A673 (cell line): Measurements from ENCODE around the gene NDOR1.

Source experiments
- EZH2 ChIP-seq: fragments of 200-600 bp; sonication (generic); IDR thresholded peaks from 2 replicates; pipeline ENCODE4 v1.6.1; 2017; ENCODE audit warnings: borderline replicate concordance, low read depth, mild to moderate bottlenecking, mixed read lengths, antibody characterized with exemption, low read length; ENCODE audit not compliant: poor library complexity, severe bottlenecking
- TF ChIP-seq, protein P1 (sequence below): fragments of 300-800, 200-600 bp; sonication (generic); conservative IDR thresholded peaks from 2 replicates; pipeline ENCODE4 v1.5.1; 2017; ENCODE audit warnings: low read depth, mild to moderate bottlenecking, antibody characterized with exemption, low read length, moderate library complexity, mixed read lengths

DNA sequence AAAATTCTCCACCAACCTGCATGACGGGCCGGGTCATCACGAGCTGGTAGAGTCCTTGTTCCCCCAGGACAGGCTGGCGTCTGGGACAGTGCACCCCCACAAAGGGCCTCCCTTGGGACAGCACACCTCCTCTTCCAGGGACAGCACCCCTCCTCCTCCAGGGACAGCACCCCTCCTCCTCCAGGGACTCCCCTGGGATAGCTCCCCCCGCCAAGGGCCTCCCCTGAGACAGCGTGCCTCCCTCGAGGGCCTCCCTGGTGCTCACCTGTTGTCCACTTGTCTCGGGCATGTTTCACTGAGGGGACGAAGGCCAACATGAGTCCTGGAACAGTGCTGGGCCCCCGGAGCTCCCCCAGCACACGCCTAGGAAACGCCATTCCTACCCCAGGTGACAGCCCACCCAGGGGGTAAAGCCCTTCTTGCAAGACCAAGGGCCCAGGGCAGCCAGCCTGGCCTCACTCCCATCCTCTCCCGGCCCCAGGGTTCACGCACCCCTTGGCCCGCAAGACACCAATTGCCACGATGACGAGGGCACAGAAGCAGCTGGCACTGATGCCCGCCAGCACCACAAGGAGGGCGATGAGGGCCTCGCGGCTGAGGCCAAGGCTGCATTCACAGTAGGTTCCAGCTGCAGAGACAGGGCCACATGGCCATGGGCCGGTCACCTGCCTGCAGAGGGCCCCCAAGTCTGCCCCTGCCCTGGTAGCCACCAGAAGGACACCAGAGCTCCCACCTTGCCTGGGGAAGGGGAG is 34.2 kb upstream of the NDOR1 start:
- TF ChIP-seq, protein P1, sequence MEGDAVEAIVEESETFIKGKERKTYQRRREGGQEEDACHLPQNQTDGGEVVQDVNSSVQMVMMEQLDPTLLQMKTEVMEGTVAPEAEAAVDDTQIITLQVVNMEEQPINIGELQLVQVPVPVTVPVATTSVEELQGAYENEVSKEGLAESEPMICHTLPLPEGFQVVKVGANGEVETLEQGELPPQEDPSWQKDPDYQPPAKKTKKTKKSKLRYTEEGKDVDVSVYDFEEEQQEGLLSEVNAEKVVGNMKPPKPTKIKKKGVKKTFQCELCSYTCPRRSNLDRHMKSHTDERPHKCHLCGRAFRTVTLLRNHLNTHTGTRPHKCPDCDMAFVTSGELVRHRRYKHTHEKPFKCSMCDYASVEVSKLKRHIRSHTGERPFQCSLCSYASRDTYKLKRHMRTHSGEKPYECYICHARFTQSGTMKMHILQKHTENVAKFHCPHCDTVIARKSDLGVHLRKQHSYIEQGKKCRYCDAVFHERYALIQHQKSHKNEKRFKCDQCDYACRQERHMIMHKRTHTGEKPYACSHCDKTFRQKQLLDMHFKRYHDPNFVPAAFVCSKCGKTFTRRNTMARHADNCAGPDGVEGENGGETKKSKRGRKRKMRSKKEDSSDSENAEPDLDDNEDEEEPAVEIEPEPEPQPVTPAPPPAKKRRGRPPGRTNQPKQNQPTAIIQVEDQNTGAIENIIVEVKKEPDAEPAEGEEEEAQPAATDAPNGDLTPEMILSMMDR = no peak
- TF ChIP-seq EZH2 = no peak
